Activated CD4-positive, alpha-beta T cell treated with anti-CD3 and anti-CD28 coated beads, Interleukin-2, Interleukin-6, amounts not matched to agents 100 ng/mL and 50 ng/mL, durations not matched to agents 16 hours and 8 hours (primary cell): ENCODE measurements around the gene MAN1C1.
"Not testable (repeated sequence)": the region's sequence is repeated elsewhere in the genome, so short reads cannot be mapped to it uniquely, and the experiment has no call there.

ENCODE experiments used
- DNase-seq: peaks from one replicate; pipeline ENCODE4 v3.0.0-alpha.2; 2020

Gene MAN1C1

GRCh38 chr1:25723250-25723880 is 106.8 kb downstream of the MAN1C1 start:
- DNase-seq = no peak

GRCh38 chr1:25724201-25724600 is 107.6 kb downstream of the MAN1C1 start:
- DNase-seq = no peak

- DNase-seq = no peak
Measured at GRCh38 chr1:25724966-25725365, 108.4 kb downstream of the MAN1C1 start.

- DNase-seq = no peak
Measured at GRCh38 chr1:25725482-25725881, 108.9 kb downstream of the MAN1C1 start.

- DNase-seq = no peak
Measured at GRCh38 chr1:25727088-25727487, 110.5 kb downstream of the MAN1C1 start.

- no peak for DNase-seq
Measured at GRCh38 chr1:25727635-25728286, 111.2 kb downstream of the MAN1C1 start.

DNA sequence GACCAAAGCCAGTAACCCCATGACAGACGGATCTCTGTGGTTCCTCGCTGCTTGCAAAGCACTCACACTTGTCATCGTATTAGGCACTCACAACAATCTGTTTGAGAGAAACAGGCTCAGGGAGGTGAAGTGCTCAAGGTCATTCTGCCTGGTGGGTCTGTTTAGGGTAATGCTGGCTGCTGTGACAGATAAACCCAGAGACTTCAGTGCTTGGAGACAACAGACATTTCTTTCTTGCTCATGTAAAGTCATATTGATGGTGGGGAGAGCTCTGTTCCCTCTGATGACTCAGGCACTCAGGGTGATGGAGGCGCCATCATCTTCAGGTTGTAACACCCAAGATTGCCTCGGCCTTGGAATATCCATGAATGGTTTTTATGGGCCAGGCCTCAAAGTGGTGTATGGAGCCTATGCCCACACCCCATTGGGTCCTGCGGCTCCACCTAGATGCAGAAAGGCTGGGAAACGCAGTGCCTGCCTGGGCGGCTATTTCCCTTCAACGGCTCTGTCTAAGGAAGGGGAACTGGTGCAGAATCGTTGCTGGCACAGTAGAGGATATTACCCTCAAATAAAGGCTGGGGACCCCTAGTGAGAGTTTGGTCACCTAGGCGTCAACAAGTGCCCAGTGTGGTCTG is 111.8 kb downstream of the MAN1C1 start:
- no peak for DNase-seq

DNA sequence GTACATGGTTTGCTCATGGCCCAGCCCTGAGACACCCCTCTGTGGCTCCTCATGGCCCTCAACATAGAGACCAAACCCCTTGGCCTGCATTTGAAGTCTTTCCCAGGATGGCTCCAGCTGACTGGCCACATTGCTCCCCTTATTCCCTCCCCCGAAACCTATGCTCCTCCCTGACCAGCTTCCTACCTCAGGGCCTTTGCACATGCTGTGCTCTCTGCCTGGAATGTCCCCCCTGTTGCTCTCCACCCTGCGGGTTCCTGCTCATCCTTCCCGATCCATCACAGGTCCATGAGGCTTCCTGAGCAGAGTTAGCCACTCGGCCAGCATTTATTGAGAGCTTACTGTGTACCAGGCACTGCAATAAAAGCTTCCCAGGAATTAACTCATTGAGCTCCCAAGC is 112.5 kb downstream of the MAN1C1 start:
- DNase-seq = no peak

DNA sequence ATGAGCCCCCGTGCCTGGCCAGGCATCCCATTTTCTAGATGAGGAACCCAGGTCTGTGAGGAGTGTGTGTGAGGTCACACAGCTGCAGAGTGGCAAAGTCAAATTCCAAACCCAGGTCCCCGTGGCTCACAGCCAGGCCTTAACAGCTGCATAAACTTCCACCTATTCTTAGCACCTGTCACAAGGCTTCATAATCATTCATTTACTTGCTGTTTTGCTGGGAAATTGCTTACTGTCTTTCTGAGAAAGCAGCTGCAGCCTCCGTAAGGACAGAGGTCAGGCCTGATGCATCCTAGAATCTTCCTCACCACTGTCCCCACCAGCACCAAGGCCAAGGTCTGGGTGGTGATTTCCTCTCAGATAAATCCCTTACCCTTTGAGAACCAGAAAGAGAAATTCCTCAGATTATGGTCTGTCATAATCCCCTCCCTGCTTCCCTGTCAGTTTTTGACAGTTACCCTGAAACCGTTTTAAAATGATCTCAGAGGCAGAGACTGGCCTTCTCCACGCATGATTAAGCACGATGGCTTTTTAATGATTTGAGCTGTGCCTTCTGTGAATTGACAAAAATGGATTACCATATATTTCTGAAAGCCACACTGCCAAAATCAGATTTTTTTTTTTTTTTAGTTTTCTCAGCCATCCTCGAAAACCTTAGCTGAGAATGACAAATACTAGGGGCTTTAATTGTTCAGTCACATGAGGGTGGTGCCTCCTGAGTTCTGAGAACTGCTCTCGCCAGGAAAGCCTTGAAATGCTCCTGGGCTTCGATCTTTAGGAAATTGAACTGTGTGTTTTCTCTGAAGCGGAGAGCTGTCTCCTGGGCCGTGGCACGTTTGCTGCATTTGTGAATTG is 113.4 kb downstream of the MAN1C1 start:
- DNase-seq = no peak

- DNase-seq = no peak
Measured at GRCh38 chr1:25731148-25731547, 114.6 kb downstream of the MAN1C1 start.

- no peak for DNase-seq
Measured at GRCh38 chr1:25731626-25732370, 115.2 kb downstream of the MAN1C1 start.

GRCh38 chr1:25732821-25733220 is 116.2 kb downstream of the MAN1C1 start:
- DNase-seq = no peak

GRCh38 chr1:25733271-25733670 is 116.7 kb downstream of the MAN1C1 start:
- DNase-seq = no peak

DNA sequence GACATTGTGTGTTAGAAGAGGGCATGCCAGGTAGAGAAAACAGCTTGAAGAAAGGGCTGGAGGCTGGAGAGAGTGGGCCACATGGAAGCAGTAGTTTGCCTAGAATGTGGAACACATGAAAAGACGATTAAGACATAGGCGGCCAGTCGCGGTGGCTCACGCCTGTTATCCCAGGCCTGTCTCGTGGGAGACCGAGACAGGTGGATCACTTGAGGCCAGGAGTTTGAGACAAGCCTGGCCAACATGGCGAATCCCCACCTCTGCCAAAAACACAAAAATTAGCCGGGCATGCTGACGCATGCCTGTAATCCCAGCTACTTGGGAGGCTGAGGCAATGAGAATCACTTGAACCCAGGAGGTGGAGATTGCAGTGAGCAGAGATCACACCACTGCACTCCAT is 118.4 kb downstream of the MAN1C1 start:
- DNase-seq = not testable (repeated sequence)

- no peak for DNase-seq
Measured at GRCh38 chr1:25735956-25736529, 119.5 kb downstream of the MAN1C1 start.

DNA sequence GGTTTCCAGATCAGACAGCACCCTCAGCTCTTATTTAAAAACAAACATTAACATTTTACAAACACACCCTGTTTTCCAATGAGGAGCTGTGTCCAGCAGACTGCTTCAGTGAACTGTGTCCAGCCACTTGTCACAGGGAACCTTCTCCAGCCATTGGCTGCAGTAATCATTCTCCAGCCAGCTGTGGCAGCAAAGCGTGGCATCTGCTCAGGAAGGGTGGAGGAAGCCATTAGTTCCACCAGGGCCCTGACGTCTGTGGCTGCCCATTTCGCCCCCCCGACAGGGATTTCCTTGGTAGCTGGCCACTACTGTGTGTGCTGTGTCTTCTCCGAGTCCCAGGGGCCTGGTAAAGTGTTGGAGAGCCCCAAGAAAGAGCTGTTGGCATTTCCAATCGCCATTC is 120.5 kb downstream of the MAN1C1 start:
- DNase-seq = no peak

DNA sequence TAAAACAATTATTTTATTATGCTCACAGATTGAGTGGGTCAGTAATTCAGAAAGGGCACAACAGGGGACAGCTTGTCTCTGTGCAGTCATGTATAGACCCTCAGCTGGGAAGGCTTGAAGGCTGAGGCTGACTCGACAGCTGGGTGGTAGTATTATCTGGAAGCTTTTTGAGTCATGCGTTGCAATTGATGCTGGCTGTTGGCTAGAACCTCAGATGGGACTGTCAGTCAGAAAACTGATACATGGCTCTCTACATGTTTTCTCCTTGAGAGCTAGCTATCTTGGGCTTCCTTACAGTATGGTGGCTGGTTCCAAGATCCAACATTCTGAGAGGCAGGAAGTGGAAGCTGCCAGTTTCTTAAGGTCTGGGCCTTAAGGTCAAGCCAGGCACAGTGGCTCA is 121.9 kb downstream of the MAN1C1 start:
- no peak for DNase-seq

GRCh38 chr1:25739341-25739740 is 122.8 kb downstream of the MAN1C1 start:
- DNase-seq = no peak

- DNase-seq = no peak
Measured at GRCh38 chr1:25740071-25740470, 123.5 kb downstream of the MAN1C1 start.

- DNase-seq = no peak
Measured at GRCh38 chr1:25742316-25742715, 125.7 kb downstream of the MAN1C1 start.

- no peak for DNase-seq
Measured at GRCh38 chr1:25743164-25744139, 126.9 kb downstream of the MAN1C1 start.
